ENCODE measurements around the gene ANLN. TPM values are rescaled to one million over a fixed set of nuclear protein-coding genes. Genes with fewer than 3 reads are reported as not detected.
A peak's percentile ranks its signal among the peaks of the same experiment; 100 is the strongest.

Gene ANLN
- total RNA-seq, 1 donor from 2014 or later = 17.8 TPM

DNA sequence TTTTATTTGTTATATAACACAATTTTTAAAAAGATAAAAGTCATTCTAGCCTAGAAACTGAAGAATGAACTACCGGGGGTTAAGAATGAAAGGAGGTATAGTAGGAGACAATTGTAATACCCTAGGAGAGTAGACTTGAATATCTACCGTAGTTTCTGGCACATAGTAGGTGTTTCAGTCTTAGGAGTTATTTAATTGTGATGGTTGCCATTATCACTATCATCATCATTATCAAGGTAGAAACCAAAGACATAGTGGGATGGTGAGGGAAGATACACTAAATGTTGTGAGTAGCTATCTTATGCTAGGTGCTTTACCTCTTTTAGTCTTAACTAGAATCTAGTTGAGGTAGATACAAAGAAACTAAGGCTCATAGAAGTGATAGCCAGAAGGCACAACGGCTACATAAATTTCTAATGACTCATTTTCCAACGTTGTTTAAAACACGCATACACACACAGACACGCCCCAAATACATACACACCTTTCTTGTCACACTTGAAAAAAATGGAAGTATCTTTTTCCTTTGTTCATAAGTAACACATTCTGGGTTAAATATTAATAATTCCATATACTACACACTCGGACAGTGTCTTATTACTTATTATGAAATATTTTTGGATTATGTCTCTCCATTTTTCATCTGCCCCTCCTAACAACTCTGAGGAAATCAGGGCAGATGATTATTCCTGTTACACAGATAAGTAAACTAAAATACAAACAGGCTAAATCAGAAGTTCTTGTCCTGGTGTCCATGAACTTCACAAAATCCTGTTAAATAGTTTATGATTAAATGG, 2.0 kb upstream of the ANLN start:
- H3K9me3 Mint-ChIP-seq (ENCODE audit: unreplicated experiment) = no peaks in the 10 kb centered on the region
- no peaks in the 10 kb centered on the region for H3K36me3 Mint-ChIP-seq (ENCODE audit: low read depth, unreplicated experiment)
- DNase-seq (ENCODE audit: low spot score) = no peak
- TF ChIP-seq, protein P1, sequence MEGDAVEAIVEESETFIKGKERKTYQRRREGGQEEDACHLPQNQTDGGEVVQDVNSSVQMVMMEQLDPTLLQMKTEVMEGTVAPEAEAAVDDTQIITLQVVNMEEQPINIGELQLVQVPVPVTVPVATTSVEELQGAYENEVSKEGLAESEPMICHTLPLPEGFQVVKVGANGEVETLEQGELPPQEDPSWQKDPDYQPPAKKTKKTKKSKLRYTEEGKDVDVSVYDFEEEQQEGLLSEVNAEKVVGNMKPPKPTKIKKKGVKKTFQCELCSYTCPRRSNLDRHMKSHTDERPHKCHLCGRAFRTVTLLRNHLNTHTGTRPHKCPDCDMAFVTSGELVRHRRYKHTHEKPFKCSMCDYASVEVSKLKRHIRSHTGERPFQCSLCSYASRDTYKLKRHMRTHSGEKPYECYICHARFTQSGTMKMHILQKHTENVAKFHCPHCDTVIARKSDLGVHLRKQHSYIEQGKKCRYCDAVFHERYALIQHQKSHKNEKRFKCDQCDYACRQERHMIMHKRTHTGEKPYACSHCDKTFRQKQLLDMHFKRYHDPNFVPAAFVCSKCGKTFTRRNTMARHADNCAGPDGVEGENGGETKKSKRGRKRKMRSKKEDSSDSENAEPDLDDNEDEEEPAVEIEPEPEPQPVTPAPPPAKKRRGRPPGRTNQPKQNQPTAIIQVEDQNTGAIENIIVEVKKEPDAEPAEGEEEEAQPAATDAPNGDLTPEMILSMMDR (IDR thresholded peaks at IDR 0.05; ENCODE audit: unreplicated experiment) = no peak
- peaks cover 13% of the 10 kb centered on the region for H3K4me1 Mint-ChIP-seq (ENCODE audit: unreplicated experiment)
- no peaks in the 10 kb centered on the region for H3K27me3 Mint-ChIP-seq (ENCODE audit: unreplicated experiment)
- H3K27ac Mint-ChIP-seq (ENCODE audit: unreplicated experiment) = no peak overlapping the region
- H3K4me3 Mint-ChIP-seq (ENCODE audit: unreplicated experiment) = no peak overlapping the region

DNA sequence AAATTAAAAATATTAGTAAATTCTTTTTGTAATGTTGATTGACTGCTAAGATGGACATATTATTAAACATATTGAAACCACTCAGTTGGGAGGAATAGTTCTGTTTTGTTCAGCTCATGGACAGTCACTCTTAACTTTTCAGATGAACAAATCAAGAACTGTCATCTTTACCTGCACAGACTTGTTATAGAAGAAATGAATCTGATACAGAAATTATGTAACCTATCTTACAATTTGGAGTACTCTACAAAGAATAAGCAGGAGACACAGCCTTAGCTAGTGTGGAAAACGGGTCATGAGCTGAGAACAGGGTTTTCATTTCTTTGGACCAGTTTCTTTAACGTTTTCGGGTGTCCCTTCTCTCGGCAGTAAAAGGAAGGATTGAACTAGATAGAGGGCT, 1.2 kb upstream of the ANLN start:
- Mint-ChIP-seq H3K9me3 (ENCODE audit: unreplicated experiment) (no peaks in the 10 kb centered on the region), H3K4me1 (ENCODE audit: unreplicated experiment) (peaks cover 13% of the 10 kb centered on the region), H3K4me3 (ENCODE audit: unreplicated experiment) (peak overlapping the region; percentile 69), H3K27ac (ENCODE audit: unreplicated experiment) (no peak overlapping the region), H3K36me3 (ENCODE audit: low read depth, unreplicated experiment) (no peaks in the 10 kb centered on the region), H3K27me3 (ENCODE audit: unreplicated experiment) (no peaks in the 10 kb centered on the region)
- TF ChIP-seq, protein P1 (IDR thresholded peaks at IDR 0.05; ENCODE audit: unreplicated experiment) = no peak
- no peak for DNase-seq (ENCODE audit: low spot score)

DNA sequence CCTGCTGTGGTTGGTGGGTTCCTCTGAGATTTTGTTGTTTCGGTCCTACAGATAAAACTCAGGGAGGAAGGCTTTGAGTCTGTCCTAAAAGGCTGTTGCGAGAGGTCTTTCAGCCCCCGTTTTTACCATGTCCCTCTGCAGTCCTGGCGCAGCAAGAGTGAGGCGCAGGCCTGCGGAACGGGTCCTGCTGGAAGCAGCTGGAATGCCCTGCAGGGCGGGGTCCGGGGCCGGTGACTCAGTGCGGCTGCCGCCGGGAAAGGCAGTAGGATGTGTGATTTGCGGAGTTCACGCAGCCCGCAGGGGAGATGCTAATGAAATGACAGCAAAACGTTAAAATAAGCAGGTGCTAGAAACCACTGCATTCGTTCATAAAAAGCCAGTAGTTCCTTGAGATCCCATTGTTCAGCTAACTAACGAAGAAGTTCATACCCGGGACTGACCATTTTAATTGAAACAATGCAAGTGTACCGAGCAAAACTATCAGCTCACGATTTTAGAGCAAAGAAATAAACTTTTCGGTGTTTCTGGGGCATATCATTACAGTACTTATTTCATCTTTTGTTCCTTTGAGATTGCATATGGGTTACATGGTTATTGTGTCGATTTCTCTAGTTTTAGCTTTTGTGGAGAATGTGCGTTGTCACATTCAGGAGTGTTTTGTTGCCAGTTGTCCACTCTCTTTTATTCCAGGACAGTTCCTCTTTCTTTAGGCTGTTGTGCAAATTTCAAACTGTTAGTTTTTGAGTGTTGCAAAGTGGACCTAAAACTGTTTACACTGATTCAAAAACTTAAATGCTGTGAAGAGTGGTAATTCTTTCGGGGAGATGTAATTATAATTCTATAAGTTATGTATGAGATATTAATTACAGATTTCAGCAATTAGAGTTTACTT, 783 bp downstream of the ANLN start:
- H3K4me3 Mint-ChIP-seq (ENCODE audit: unreplicated experiment) = peak overlapping the region; percentile 94
- DNase-seq (ENCODE audit: low spot score) = peak; percentile 84
- H3K4me1 Mint-ChIP-seq (ENCODE audit: unreplicated experiment) = peaks cover 13% of the 10 kb centered on the region
- peak overlapping the region; percentile 85 for H3K27ac Mint-ChIP-seq (ENCODE audit: unreplicated experiment)
- no peaks in the 10 kb centered on the region for H3K9me3 Mint-ChIP-seq (ENCODE audit: unreplicated experiment)
- TF ChIP-seq, protein P1 (IDR thresholded peaks at IDR 0.05; ENCODE audit: unreplicated experiment) = no peak
- no peaks in the 10 kb centered on the region for H3K27me3 Mint-ChIP-seq (ENCODE audit: unreplicated experiment)
- H3K36me3 Mint-ChIP-seq (ENCODE audit: low read depth, unreplicated experiment) = no peaks in the 10 kb centered on the region

DNA sequence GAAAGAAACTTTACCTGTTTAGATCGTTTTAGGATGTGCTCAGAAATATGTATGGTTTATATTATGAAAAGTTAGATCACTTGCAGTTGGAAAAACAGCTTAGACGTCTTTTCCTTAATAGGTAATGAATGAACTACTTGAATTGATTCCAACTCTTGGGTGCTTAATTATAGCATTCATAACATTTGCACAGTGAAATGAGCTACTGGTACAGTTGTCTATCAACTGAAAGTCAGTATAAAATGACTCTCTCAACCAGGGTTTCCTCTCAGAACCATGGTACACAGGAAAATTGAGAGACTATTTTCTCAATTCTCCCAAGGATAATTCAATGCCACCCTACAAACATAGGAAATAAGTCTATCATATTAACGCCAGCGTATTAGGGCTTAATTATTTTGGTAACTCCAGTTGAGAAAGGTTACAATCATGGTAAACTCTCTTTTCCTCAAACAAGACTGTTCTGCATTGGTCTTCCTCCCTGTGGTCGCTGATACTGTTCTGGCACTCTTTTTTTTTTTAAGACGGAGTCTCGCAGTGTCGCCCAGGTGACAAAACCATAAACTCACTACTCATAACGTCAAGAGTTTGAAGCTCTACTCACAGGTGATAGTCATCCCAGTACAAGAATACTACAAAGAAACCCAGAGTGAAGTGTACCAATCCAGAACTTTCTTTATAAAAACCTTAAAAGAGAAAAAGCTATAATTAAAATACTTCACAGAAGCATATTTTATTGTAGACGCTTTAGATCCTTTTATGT, 2.0 kb downstream of the ANLN start:
- no peaks in the 10 kb centered on the region for H3K36me3 Mint-ChIP-seq (ENCODE audit: low read depth, unreplicated experiment)
- H3K27ac Mint-ChIP-seq (ENCODE audit: unreplicated experiment) = no peak overlapping the region
- H3K27me3 Mint-ChIP-seq (ENCODE audit: unreplicated experiment) = no peaks in the 10 kb centered on the region
- peaks cover 13% of the 10 kb centered on the region for H3K4me1 Mint-ChIP-seq (ENCODE audit: unreplicated experiment)
- TF ChIP-seq, protein P1 (IDR thresholded peaks at IDR 0.05; ENCODE audit: unreplicated experiment) = no peak
- H3K9me3 Mint-ChIP-seq (ENCODE audit: unreplicated experiment) = no peaks in the 10 kb centered on the region
- DNase-seq (ENCODE audit: low spot score) = no peak
- peak overlapping the region; percentile 43 for H3K4me3 Mint-ChIP-seq (ENCODE audit: unreplicated experiment)
